DND-41 (cell line): ENCODE data around the gene APEH.

Experiments
- ATAC-seq: fragments of 200-7000 bp; cut with Tn5 transposase; 3 replicates; pipeline ENCODE4 v1.9.1; 2021; ENCODE audit warnings: low read depth; ENCODE audit not compliant: insufficient read depth
- DNase-seq: peaks from one replicate; pipeline ENCODE4 v3.0.0-alpha.2; 2020
- H2AFZ ChIP-seq: 2 replicates; pipeline ENCODE4 v1.6.0; 2012; ENCODE audit warnings: low read depth, low read length
- H3K27ac ChIP-seq: 2 replicates; pipeline ENCODE4 v1.5.1; 2012; ENCODE audit warnings: low read length, inconsistent platforms
- H3K27me3 ChIP-seq: fragments of 200-600 bp; sonication (generic); 2 replicates; pipeline ENCODE4 v1.6.0; 2012; ENCODE audit warnings: low read length, mild to moderate bottlenecking, inconsistent platforms; ENCODE audit not compliant: insufficient read depth, poor library complexity
- H3K36me3 ChIP-seq: 2 replicates; pipeline ENCODE4 v1.5.1; 2012; ENCODE audit warnings: low read length, inconsistent platforms; ENCODE audit not compliant: insufficient read depth
- H3K4me1 ChIP-seq: 2 replicates; pipeline ENCODE4 v1.5.1; 2012; ENCODE audit warnings: mild to moderate bottlenecking, low read length; ENCODE audit not compliant: insufficient read depth
- H3K4me2 ChIP-seq: 2 replicates; pipeline ENCODE4 v1.6.0; 2012; ENCODE audit warnings: mild to moderate bottlenecking, moderate library complexity, low read length, inconsistent platforms; ENCODE audit not compliant: insufficient read depth
- H3K4me3 ChIP-seq, 2 experiments: fragments of 200-600 bp in 1 of 2; shearing (Covaris generic) in 1 of 2; 2 replicates each; pipeline ENCODE4 v1.5.1; 2012 to 2016; ENCODE audit warnings: inconsistent platforms in 2 of 2, low read length in 2 of 2, mild to moderate bottlenecking in 2 of 2, low read depth in 1 of 2, moderate library complexity in 1 of 2
- H3K79me2 ChIP-seq: 2 replicates; pipeline ENCODE4 v1.6.0; 2012; ENCODE audit warnings: low read length, inconsistent platforms; ENCODE audit not compliant: insufficient read depth
- H3K9ac ChIP-seq: 2 replicates; pipeline ENCODE4 v1.6.0; 2012; ENCODE audit warnings: low read depth, mild to moderate bottlenecking, inconsistent platforms, low read length, moderate library complexity
- H3K9me3 ChIP-seq: 2 replicates; pipeline ENCODE4 v1.5.1; 2012; ENCODE audit warnings: low read length, moderate library complexity, mild to moderate bottlenecking, inconsistent platforms; ENCODE audit not compliant: insufficient read depth, severe bottlenecking
- H4K20me1 ChIP-seq: 2 replicates; pipeline ENCODE4 v1.6.0; 2012; ENCODE audit warnings: low read length; ENCODE audit not compliant: insufficient read depth
- CTCF ChIP-seq: IDR thresholded peaks from 2 replicates; pipeline ENCODE4 v1.5.1; 2012; ENCODE audit warnings: borderline replicate concordance, low read length, moderate library complexity, mild to moderate bottlenecking; ENCODE audit not compliant: poor library complexity, severe bottlenecking; ENCODE audit errors: extremely low read depth
- EZH2 ChIP-seq: IDR thresholded peaks from 3 replicates; pipeline ENCODE4 v1.6.1; 2012; ENCODE audit warnings: borderline replicate concordance, low read depth, mild to moderate bottlenecking, moderate library complexity, low read length, inconsistent platforms; ENCODE audit not compliant: severe bottlenecking

The APEH gene

GRCh38 chr3:49657208-49657915 lies 16.8 kb upstream of the APEH start:
- H3K27me3 ChIP-seq: no peaks in the 10 kb centered on the region
- H3K9me3 ChIP-seq: no peaks in the 10 kb centered on the region
- H3K4me2 ChIP-seq: no peak overlapping the region
- H4K20me1 ChIP-seq: no peaks in the 10 kb centered on the region
- H3K36me3 ChIP-seq: no peaks in the 10 kb centered on the region
- H3K9ac ChIP-seq: no peak overlapping the region
- H3K27ac ChIP-seq: no peak overlapping the region
- no peak overlapping the region for H2AFZ ChIP-seq
- no peak for ATAC-seq
- no peak for DNase-seq
- H3K4me3 ChIP-seq: no peak overlapping the region
- no peak for TF ChIP-seq CTCF
- no peak for TF ChIP-seq EZH2
- no peaks in the 10 kb centered on the region for H3K4me1 ChIP-seq
- no peaks in the 10 kb centered on the region for H3K79me2 ChIP-seq

GRCh38 chr3:49658711-49659110 lies 15.4 kb upstream of the APEH start:
- DNase-seq (no peak), ATAC-seq (no peak)
- Histone ChIP-seq H3K27me3 (no peaks in the 10 kb centered on the region), H2AFZ (no peak overlapping the region), H4K20me1 (no peaks in the 10 kb centered on the region), H3K27ac (no peak overlapping the region), H3K9ac (no peak overlapping the region), H3K36me3 (no peaks in the 10 kb centered on the region), H3K4me3 (no peak overlapping the region), H3K4me2 (no peak overlapping the region), H3K79me2 (no peaks in the 10 kb centered on the region), H3K9me3 (no peaks in the 10 kb centered on the region), H3K4me1 (no peaks in the 10 kb centered on the region)
- no peak for TF ChIP-seq CTCF
- TF ChIP-seq EZH2: no peak

GRCh38 chr3:49659756-49660155 lies 14.4 kb upstream of the APEH start:
- H4K20me1 ChIP-seq: no peaks in the 10 kb centered on the region
- ATAC-seq: 0 out of 3 replicates have a peak, but pooled peaks have one; percentile 37
- no peak overlapping the region for H3K4me3 ChIP-seq
- TF ChIP-seq EZH2 (no peak), CTCF (no peak)
- no peak overlapping the region for H3K9ac ChIP-seq
- H3K4me1 ChIP-seq: no peaks in the 10 kb centered on the region
- DNase-seq: no peak
- no peak overlapping the region for H3K27ac ChIP-seq
- H3K27me3 ChIP-seq: no peaks in the 10 kb centered on the region
- H3K36me3 ChIP-seq: no peaks in the 10 kb centered on the region
- H3K79me2 ChIP-seq: no peaks in the 10 kb centered on the region
- no peak overlapping the region for H2AFZ ChIP-seq
- H3K4me2 ChIP-seq: no peak overlapping the region
- no peaks in the 10 kb centered on the region for H3K9me3 ChIP-seq

- Histone ChIP-seq H3K27me3 (no peaks in the 10 kb centered on the region), H3K27ac (no peak overlapping the region), H3K4me1 (no peaks in the 10 kb centered on the region), H3K79me2 (no peaks in the 10 kb centered on the region), H3K9me3 (no peaks in the 10 kb centered on the region), H3K36me3 (no peaks in the 10 kb centered on the region), H3K9ac (no peak overlapping the region), H2AFZ (no peak overlapping the region), H3K4me2 (no peak overlapping the region), H4K20me1 (peaks cover 4% of the 10 kb centered on the region; the same call in 1 of the 2 replicates), H3K4me3 (no peak overlapping the region)
- ATAC-seq (no peak), DNase-seq (no peak)
- TF ChIP-seq CTCF (no peak), EZH2 (no peak)
These were observed 12.9 kb upstream of the APEH start for GRCh38 chr3:49661281-49661680.
